Breast epithelium (tissue), 3 donors: ENCODE data around the gene FBXO34.

Experiments used
- CTCF ChIP-seq, 3 donors: fragments of 450-650 bp; IDR thresholded peaks; one replicate each; pipeline ENCODE4 v1.5.1; 2016 to 2017; ENCODE audit warnings: antibody characterized with exemption in 3 of 3, mild to moderate bottlenecking in 3 of 3, moderate library complexity in 3 of 3
- POLR2AphosphoS5 ChIP-seq, 3 donors: sonication (generic); formaldehyde crosslinking; IDR thresholded peaks; one replicate each; pipeline ENCODE4 v1.6.1; 2017; ENCODE audit warnings: antibody characterized with exemption in 3 of 3

DNA sequence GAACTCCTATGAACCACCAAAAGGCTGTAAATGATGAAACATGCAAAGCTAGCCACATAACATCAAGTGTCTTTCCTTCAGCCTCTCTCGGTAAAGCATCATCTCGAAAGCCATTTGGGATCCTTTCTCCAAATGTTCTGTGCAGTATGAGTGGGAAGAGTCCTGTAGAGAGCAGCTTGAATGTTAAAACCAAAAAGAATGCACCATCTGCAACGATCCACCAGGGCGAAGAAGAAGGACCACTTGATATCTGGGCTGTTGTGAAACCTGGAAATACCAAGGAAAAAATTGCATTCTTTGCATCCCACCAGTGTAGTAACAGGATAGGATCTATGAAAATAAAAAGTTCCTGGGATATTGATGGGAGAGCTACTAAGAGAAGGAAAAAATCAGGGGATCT lies 79.2 kb downstream of the FBXO34 start:
- TF ChIP-seq CTCF (IDR thresholded peaks at IDR 0.05) (no peak), POLR2AphosphoS5 (IDR thresholded peaks at IDR 0.05) (no peak)
